HG03558 (cell line): Measurements from ENCODE around the gene OSBPL6.
"Not testable (repeated sequence)": the region's sequence is repeated elsewhere in the genome, so short reads cannot be mapped to it uniquely, and the experiment has no call there.

Experiments
- ATAC-seq: cut with Tn5 transposase; IDR thresholded peaks from one replicate; pipeline ENCODE4 v1.9.1; 2021; ENCODE audit warnings: moderate number of reproducible peaks; ENCODE audit not compliant: unreplicated experiment; ENCODE audit errors: extremely low read depth

Gene OSBPL6

GRCh38 chr2:178195390-178196166 is 1.3 kb downstream of the OSBPL6 start:
- no peak for ATAC-seq

- ATAC-seq: no peak
Observed at GRCh38 chr2:178197791-178198190, 3.5 kb downstream of the OSBPL6 start.

- ATAC-seq: not testable (repeated sequence)
Observed at GRCh38 chr2:178198441-178198840, 4.1 kb downstream of the OSBPL6 start.

GRCh38 chr2:178199334-178199733 is 5.0 kb downstream of the OSBPL6 start:
- no peak for ATAC-seq

GRCh38 chr2:178200331-178200730 is 6.0 kb downstream of the OSBPL6 start:
- ATAC-seq: no peak

DNA sequence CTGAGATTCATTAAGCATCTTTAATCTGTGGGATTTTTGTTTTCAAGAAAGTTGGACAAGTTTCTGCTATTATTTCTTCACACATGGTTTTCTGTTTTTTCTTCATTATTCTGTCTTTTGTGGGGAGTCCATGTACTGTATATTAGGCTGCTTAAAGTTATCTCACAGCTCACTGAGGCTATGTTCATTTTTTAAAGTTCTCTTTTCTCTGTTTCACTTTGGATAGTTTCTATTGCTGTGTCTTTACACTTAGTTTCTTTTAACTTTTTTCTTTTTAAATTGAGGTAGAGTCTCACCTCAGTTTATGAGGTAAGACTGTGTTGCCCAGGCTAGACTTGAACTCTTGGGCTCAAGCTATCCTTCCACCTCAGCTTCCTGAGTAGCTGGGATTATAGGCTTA is 8.6 kb downstream of the OSBPL6 start:
- no peak for ATAC-seq

GRCh38 chr2:178204977-178205376 is 10.7 kb downstream of the OSBPL6 start:
- ATAC-seq: no peak

- no peak for ATAC-seq
Observed at GRCh38 chr2:178205853-178206521, 11.7 kb downstream of the OSBPL6 start.

DNA sequence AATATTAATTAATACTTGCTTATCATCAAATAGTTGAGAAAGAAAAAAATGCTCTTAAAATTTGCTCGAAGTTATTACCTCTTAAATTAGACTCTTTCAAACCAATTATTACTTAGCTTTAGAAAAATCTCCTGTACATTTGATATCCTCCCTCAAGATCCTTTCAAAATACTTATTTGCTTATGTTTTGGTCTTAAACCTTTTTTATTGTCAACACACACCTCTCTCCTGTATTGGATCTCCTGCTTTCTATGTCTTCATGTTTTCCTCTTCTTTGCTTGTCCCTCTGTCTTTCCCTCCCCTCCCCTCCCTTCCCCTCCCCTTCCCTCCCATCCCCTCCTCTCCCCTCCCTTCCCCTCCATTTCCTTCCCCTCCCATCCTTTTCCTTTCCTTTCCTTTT is 14.0 kb downstream of the OSBPL6 start:
- no peak for ATAC-seq

DNA sequence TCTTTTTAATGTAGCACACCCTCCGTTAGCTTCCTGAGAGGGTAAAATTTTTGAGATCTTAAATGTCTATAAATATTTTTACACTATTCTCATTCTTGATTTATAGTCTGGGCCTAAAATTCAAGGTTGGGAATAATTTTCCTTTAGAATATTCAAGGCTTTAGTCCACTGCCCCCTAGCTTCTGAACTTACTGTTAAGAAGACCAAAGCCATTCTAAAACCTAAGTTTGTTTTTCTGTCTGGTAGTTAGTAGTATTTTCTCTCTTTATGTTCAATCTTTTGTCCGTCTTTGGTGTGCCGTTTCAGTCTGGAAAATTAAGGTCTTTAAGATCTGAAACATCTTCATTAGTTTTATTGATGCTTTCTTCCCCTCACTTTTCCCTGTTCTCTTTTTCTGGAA is 14.5 kb downstream of the OSBPL6 start:
- ATAC-seq: no peak

- no peak for ATAC-seq
Observed at GRCh38 chr2:178211460-178211859, 17.1 kb downstream of the OSBPL6 start.

DNA sequence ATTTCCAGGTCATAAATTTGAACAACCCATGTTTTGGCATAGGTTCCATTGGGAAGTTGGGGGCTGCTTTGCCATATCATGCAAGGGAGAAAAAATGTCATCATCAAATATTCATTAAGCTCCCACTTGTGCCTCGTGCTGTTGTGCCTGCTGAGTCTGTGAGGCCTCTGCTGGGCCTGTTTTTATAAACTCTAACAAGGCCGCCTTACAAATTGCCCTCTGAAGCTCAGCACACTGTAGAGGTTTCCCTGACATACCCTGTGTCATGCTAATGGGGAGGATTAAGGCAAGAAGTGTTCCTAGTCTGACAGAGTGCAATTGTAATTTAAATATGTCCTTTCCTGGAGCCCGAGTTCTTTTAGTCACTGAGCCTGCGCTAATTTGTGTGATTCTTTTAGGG is 17.6 kb downstream of the OSBPL6 start:
- ATAC-seq: no peak

DNA sequence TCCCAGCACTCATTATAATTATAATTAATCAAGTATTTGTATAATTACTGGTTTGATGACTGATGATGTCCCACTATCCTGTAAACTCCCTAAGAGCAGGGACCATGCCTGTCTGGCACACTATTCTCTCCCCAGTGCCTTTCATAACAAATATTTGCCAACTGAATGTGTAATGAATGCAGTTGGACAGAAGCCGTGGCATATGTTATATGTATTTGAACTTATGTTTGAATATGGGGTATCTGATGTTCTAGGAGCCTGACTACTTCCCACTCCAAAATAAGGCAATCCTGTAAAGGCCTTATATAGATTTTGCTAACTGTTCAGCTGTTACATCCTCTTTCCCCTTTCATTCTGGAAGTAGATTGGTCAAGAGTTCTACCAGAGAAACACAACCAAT is 19.7 kb downstream of the OSBPL6 start:
- ATAC-seq: no peak

DNA sequence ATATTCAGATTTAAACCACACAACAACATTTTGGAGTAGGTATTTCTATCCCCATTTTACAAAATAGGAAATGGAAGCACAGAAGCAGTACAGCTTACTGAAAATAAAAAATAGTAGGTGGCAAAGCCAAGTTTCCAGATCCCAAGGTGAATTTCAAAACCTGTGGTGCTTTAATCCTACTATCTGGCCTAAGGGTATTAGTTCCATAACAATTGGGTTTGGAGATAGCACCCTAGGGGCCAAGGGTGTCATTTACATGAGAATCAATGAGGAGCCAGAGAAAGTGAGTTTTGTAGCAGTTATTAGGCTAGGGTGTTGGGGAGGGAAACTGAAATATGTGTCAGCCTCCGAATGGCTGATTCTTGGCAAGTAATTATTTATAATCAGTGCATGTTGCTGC is 24.9 kb downstream of the OSBPL6 start:
- no peak for ATAC-seq

DNA sequence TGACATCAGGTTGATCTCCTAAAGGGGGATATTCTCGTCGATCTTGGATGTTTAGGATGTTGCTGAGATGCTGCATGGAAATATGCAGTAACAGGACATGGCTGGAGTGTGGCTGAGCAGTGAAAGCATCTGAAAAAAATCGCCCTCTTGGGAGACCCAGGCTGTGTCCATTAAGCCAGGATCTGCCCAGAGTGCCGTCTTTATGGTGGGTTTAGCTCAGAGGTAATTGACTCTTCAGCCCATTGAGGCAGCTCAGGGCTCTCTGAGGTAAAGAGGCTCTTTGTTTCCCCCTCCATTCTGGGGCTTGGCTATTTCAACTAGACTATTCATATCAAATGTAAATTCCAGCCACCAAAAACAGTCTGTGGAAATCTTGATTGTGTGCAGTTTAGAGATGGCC is 26.5 kb downstream of the OSBPL6 start:
- ATAC-seq: no peak

DNA sequence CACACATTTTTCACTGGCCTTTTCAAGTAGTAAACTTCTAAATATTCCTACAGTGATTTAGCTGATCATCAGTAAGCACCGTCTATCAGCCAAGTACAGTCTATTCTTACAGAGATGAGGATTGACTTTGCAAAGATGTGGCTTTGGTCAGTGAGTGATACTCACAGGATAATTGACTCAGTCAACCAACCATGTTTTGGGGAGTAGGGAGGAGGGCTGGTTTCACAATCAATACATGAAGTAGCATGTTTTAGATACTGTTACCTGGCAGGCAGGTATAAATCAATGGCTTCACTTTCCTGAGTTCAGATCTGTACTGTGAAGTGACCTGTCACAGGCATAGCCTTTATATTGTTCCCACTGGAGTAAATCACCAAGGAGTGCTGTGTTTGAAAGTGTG is 27.2 kb downstream of the OSBPL6 start:
- ATAC-seq: no peak

DNA sequence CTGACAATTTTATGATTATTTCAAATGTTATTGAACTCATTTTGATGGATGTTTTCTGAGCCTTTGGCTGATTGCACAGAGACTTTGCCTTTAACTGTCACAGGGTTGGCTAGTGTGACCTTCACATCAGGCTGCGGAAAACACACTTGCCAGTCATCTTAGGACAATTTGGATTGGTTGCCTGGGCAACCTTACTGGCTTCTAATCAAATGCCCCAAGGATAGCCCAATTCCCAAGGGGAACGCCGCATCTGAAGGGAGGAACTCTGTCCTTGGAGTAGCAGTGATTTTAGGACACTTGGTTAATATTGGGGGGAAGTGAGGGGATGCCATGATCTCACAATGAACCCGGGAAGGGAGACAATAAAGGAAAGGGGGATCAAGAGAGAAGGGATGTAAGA is 29.5 kb downstream of the OSBPL6 start:
- no peak for ATAC-seq

DNA sequence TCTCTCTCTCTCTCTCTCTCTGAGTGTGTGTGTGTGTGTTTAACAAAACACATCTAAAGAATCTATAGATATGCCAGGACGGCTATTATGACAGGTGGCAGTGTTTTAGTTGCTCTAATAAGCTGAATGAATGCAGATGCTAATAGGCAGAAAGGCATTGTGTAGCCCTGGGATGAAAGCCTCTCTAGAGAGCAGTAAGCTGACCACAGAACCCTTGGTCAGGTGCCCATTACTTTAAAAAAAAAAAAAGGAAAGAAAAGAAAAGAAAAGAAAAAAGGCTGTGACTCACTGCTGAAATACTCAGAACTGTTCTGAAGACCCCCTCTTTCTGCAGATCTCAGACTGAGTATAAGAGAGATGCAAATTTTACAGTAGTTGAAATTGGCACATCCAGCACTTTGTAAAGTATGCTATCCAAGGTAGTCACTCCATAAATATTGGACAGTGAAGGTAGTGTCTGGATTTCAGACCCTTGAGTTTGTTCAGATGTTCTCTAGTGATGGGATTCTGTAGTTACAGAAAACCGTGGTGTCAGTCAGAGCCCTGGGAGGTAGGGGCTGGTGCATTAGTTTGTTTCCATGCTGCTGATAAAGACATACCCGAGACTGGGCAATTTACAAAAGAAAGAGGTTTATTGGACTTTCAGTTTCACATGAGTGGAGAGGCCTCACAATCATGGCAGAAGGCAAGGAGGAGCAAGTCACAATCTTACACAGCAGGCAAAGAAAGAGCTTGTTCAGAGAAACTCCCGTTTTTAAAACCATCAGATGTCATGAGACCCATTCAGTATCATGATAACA is 30.9 kb downstream of the OSBPL6 start:
- ATAC-seq: no peak

GRCh38 chr2:178227187-178227586 is 32.9 kb downstream of the OSBPL6 start:
- no peak for ATAC-seq

DNA sequence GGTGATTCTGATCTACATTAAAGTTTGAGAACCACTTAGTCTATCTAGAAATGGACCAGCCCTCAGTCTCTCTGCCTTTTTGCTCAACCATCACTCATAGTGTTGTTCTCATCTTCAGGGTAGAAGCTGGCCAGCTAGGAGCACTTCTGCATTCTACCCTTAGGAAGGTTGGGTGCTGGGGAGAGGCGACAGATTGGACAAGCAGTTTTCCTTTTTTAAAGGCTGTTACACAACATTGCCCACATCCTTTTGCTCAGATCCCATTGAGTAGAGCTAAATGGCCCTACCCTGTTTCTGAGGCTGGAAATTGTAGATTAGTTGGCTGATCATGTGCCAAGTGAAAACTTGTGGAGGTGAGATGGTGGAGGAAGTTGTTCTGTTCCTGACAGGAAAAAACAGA is 35.6 kb downstream of the OSBPL6 start:
- no peak for ATAC-seq

GRCh38 chr2:178230396-178230795 is 36.1 kb downstream of the OSBPL6 start:
- no peak for ATAC-seq
